Small intestine (tissue), 7 donors: ENCODE data around the gene SLC10A2. TPM values are rescaled to one million over a fixed set of nuclear protein-coding genes. Genes with fewer than 3 reads are reported as not detected.
"Not testable (repeated sequence)": the region's sequence is repeated elsewhere in the genome, so short reads cannot be mapped to it uniquely, and the experiment has no call there.

ENCODE experiments used
- DNase-seq, 2 donors: peaks; one replicate each; pipeline versions ENCODE4 v3.0.0 to v3.0.0-alpha.2; 2013
- FAIRE-seq: peaks from 2 replicates; lab custom pipeline; 2012; peaks lifted over from hg19 to GRCh38; lab: Jason Lieb, UNC
- H3K27ac ChIP-seq, 3 donors: one replicate each; pipeline ENCODE4 v1.5.1; 2013; ENCODE audit warnings: low read length in 2 of 3, mild to moderate bottlenecking in 2 of 3, control low read depth in 1 of 3, inconsistent platforms in 1 of 3, low read depth in 1 of 3, moderate library complexity in 1 of 3
- H3K27me3 ChIP-seq, 3 donors: one replicate each; pipeline ENCODE4 v1.6.1; 2013; ENCODE audit warnings: low read length in 3 of 3, inconsistent platforms in 1 of 3; ENCODE audit not compliant: control insufficient read depth in 3 of 3, insufficient read depth in 3 of 3
- H3K36me3 ChIP-seq, 3 donors: one replicate each; pipeline ENCODE4 v1.6.1; 2013; ENCODE audit warnings: low read length in 3 of 3, inconsistent platforms in 1 of 3, low read depth in 1 of 3, mild to moderate bottlenecking in 1 of 3, moderate library complexity in 1 of 3; ENCODE audit not compliant: control insufficient read depth in 3 of 3, insufficient read depth in 2 of 3
- H3K4me1 ChIP-seq, 3 donors: one replicate each; pipeline ENCODE4 v1.6.1; 2013; ENCODE audit warnings: low read length in 2 of 3, inconsistent platforms in 1 of 3, low read depth in 1 of 3, mild to moderate bottlenecking in 1 of 3, moderate library complexity in 1 of 3; ENCODE audit not compliant: control insufficient read depth in 3 of 3, insufficient read depth in 2 of 3
- H3K4me3 ChIP-seq, 3 donors: one replicate each; pipeline ENCODE4 v1.5.1; 2013; ENCODE audit warnings: low read length in 3 of 3, control low read depth in 1 of 3, inconsistent platforms in 1 of 3, low read depth in 1 of 3, mild to moderate bottlenecking in 1 of 3, moderate library complexity in 1 of 3
- H3K9me3 ChIP-seq, 2 donors: one replicate each; pipeline ENCODE4 v1.6.1; 2013; ENCODE audit warnings: low read depth in 1 of 2, low read length in 1 of 2; ENCODE audit not compliant: control insufficient read depth in 2 of 2, insufficient read depth in 1 of 2
- WGBS, 3 donors: extraction: QIAGEN DNeasy Blood & Tissue Kit; methylation state at CpG; one replicate each; pipeline ENCODE4 v1.1.7; 2013; 5-methylcytosine and 5-hydroxymethylcytosine counted together
- polyA plus RNA-seq, 4 donors: library from polyadenylated mRNA; stranded (reverse) in 3 of 4; unstranded in 1 of 4; fragments of 200-250 nt in 3 of 4; fragments of 120-200 nt in 1 of 4; gene quantifications; one replicate each; pipeline versions ENCODE4 v1.2.1 to v1.2.3, GENCODE V29; 2013
- donor health status: healthy with polysubstance abuse.
- donor health status: control.
- donor health status: control.
- donor health status: Bipolar disorder and iron deficiency.
- donor health status: healthy.

Gene SLC10A2
- polyA plus RNA-seq, 4 donors = 2.2 to 28.4 (median 3.3) TPM

- Histone ChIP-seq H3K9me3 (peaks cover 0 to 4% of the 10 kb centered on the region in 2 donors), H3K4me1 (no peaks in the 10 kb centered on the region), H3K4me3 (no peak overlapping the region), H3K27ac (no peak overlapping the region), H3K27me3 (peaks cover 0 to 1% (median 0%) of the 10 kb centered on the region in 3 donors), H3K36me3 (no peaks in the 10 kb centered on the region)
- no peak for FAIRE-seq
- no peak for DNase-seq
- 75 to 85% (median 76%) methylated on average over 5 of the region's 5 CpGs for WGBS, 3 donors
Observed at GRCh38 chr13:103099722-103100293, 33.6 kb upstream of the SLC10A2 start.

GRCh38 chr13:103098535-103098934, 32.3 kb upstream of the SLC10A2 start:
- Histone ChIP-seq H3K4me3 (no peak overlapping the region), H3K36me3 (no peaks in the 10 kb centered on the region), H3K9me3 (peaks cover 0 to 3% of the 10 kb centered on the region in 2 donors), H3K27ac (no peak overlapping the region), H3K27me3 (peaks cover 0 to 1% (median 0%) of the 10 kb centered on the region in 3 donors), H3K4me1 (no peaks in the 10 kb centered on the region)
- 69 to 94% (median 80%) methylated on average over 3 of the region's 3 CpGs for WGBS, 3 donors
- FAIRE-seq = no peak
- DNase-seq = no peak

DNA sequence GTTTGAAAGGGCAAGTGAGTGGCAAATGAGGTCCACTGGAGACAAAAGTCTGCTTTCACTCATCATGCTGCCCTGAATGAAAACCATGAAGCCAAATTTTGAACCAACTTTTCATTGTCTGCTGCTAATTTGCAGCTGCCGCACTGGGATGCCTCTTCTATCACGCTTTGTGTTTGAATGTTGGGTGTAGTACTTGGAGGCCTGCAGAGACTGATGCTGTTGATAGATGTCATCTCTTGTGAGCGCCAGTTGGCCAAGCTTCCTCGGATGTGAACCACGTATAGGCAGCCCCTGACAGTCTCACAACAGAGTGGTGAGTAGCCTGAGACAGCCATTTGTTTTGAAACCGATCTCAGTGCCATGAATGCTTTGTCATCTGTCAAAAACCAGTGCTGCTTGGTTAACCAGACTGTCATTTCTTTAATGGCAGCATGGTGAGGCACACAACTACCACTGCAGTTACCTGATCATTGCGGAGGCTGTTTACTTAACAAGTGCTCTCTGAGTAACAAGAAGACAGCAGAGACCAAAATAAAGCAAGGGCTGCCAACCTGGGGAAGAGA, 31.2 kb upstream of the SLC10A2 start:
- no peaks in the 10 kb centered on the region for H3K4me1 ChIP-seq
- H3K9me3 ChIP-seq = peaks cover 0 to 11% of the 10 kb centered on the region in 2 donors
- no peak for DNase-seq
- no peak overlapping the region for H3K4me3 ChIP-seq
- no peak for FAIRE-seq
- no peaks in the 10 kb centered on the region for H3K36me3 ChIP-seq
- peaks cover 0 to 1% (median 0%) of the 10 kb centered on the region in 3 donors for H3K27me3 ChIP-seq
- H3K27ac ChIP-seq = no peak overlapping the region
- 88 to 94% (median 89%) methylated on average over 7 of the region's 7 CpGs for WGBS, 3 donors

DNA sequence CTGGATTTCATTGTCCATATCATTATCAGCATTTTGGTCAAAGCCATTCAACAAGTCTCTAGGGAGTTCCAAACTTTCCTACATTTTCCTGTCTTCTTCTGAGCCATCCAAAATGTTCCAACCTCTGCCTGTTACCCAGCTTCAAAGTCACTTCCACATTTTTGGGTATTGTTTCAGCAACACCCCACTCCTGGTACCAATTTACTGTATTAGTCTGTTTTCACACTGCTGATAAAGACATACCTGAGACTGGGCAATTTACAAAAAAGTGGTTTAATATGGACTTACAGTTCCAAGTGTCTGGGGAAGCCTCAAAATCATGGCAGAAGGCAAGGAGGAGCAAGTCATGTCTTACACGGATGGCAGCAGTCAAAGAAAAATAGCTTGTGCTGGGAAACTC, 27.4 kb upstream of the SLC10A2 start:
- WGBS, 3 donors = 83 to 89% (median 87%) methylated on average over 1 of the region's 1 CpG
- H3K9me3 ChIP-seq = peaks cover 0 to 16% of the 10 kb centered on the region in 2 donors
- H3K27me3 ChIP-seq, DNase-seq, H3K27ac ChIP-seq, H3K4me1 ChIP-seq, FAIRE-seq, H3K4me3 ChIP-seq, H3K36me3 ChIP-seq: not testable (repeated sequence)

DNA sequence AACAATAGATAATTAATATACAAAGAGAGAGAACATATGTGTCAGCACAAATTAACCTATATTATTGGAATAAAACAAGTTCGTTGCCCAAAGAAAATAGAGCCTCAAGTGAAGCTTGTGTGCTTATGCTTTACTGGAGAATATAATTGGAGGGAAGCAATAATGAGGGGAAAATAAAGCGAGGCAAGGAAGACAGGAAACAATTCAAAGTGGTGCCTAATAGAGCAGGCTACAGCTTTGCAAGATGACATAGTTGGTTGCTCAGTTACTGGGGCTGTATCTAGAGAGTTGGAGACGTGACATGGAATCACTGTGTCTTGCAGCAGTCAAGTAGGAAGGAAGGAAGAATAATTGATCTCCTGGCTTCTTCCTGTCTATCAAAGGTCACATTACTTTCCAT, 21.1 kb upstream of the SLC10A2 start:
- H3K27me3 ChIP-seq = no peaks in the 10 kb centered on the region
- DNase-seq (no peak), FAIRE-seq (no peak)
- no peaks in the 10 kb centered on the region for H3K4me1 ChIP-seq
- H3K9me3 ChIP-seq = peaks cover 0 to 4% of the 10 kb centered on the region in 2 donors
- no peaks in the 10 kb centered on the region for H3K36me3 ChIP-seq
- no peak overlapping the region for H3K27ac ChIP-seq
- WGBS, 3 donors = 76 to 87% (median 78%) methylated on average over 3 of the region's 3 CpGs
- H3K4me3 ChIP-seq = no peak overlapping the region

GRCh38 chr13:103081435-103081834, 15.2 kb upstream of the SLC10A2 start:
- DNase-seq (peak; percentile 8 to 16), FAIRE-seq (no peak)
- Histone ChIP-seq H3K27me3 (no peaks in the 10 kb centered on the region), H3K27ac (no peak overlapping the region), H3K4me3 (no peak overlapping the region), H3K36me3 (no peaks in the 10 kb centered on the region), H3K9me3 (no peaks in the 10 kb centered on the region), H3K4me1 (no peaks in the 10 kb centered on the region)
- 20 to 53% (median 42%) methylated on average over 2 of the region's 2 CpGs for WGBS, 3 donors

DNA sequence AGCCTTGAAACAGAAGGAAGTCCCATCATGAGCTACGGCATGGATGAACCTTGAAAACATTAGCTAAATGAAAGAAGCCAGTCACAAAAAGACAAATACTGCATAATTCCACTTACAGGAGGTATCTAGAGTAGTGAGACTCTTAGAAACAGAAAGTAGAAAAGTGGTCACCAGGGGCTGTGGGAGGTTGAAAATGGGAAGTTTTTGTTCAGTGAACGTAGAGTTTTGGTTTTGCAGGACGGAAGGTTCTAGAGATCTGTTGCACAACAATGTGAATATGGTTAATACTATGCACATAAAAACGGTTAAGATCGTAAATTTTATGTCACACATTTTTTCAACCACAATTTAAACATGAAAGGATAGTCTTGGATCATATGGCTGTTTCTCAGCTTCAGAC, 11.9 kb upstream of the SLC10A2 start:
- H3K4me3 ChIP-seq = no peak overlapping the region
- H3K27ac ChIP-seq = no peak overlapping the region
- no peaks in the 10 kb centered on the region for H3K4me1 ChIP-seq
- H3K9me3 ChIP-seq = no peaks in the 10 kb centered on the region
- no peak for FAIRE-seq
- H3K27me3 ChIP-seq = no peaks in the 10 kb centered on the region
- no peak for DNase-seq
- no peaks in the 10 kb centered on the region for H3K36me3 ChIP-seq
- WGBS, 3 donors = 62 to 84% (median 75%) methylated on average over 5 of the region's 5 CpGs

GRCh38 chr13:103068836-103069235, 2.6 kb upstream of the SLC10A2 start:
- 90 to 97% (median 96%) methylated on average over 1 of the region's 1 CpG for WGBS, 3 donors
- no peak for FAIRE-seq

More at GRCh38 chr13:103068836-103069235, 2.6 kb upstream of the SLC10A2 start:
- no peak overlapping the region for H3K27ac ChIP-seq
- peaks cover 3 to 20% (median 13%) of the 10 kb centered on the region in 3 donors for H3K4me1 ChIP-seq
- no peak for DNase-seq
- H3K4me3 ChIP-seq = no peak overlapping the region
- H3K27me3 ChIP-seq = no peaks in the 10 kb centered on the region
- no peaks in the 10 kb centered on the region for H3K36me3 ChIP-seq
- H3K9me3 ChIP-seq = no peaks in the 10 kb centered on the region
